GM21723 (cell line): Measurements from ENCODE around the gene TNFAIP8L3.
"Not testable (repeated sequence)": the region's sequence is repeated elsewhere in the genome, so short reads cannot be mapped to it uniquely, and the experiment has no call there.

ENCODE experiments used
- ATAC-seq: cut with Tn5 transposase; IDR thresholded peaks from one replicate; pipeline ENCODE4 v1.9.1; 2021; ENCODE audit warnings: mild to moderate bottlenecking, moderate library complexity; ENCODE audit not compliant: unreplicated experiment

Gene TNFAIP8L3

GRCh38 chr15:51062736-51063135 lies 32.0 kb downstream of the TNFAIP8L3 start:
- ATAC-seq: no peak

DNA sequence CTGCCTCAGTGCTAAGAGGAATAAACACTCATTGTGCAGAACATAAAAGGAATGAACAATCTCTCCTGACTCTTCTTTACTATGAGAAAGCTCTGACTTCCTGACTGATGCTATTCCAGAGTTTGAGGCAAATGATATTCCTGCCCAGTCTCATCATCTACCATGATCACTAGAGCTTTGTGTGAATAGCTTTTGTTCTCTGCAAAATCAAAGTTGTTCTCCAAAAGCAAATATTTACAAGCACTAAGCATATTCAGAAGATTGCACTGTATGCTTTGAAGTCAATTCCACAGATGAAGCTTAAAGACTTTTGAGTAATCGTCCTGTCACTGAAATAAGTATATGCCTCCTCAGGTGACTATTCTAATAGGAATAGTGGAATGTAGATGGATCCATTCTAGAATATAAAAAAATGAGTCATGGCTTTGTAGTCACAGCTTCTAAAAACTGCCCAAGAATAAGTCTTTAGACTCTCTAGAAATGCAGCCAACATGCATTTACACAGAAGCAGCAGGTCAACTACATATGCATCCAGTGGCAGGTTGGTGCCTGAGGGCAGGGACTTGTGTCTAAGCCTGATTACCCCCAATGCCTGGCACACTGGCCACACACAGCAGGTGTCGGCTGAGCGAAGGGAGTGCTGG lies 34.6 kb downstream of the TNFAIP8L3 start:
- ATAC-seq: no peak

DNA sequence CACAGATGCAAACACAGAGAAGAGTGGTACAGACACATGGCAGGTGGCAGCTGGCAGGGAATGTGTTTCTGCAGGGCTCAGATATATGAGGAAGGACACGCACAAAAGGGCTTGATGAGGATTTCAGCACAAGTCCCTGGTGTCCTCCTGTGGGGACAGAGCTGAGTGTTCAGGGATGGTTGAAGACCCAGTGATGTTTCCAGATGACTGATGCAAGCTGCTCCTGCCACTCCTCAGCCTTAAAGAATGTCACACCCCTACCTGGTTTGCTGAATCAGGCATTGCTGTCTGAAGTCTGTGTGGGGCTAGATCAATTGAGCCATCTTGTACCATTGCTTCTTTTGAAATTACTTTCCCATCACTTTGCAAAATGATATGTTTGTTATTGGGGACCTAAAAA lies 40.2 kb downstream of the TNFAIP8L3 start:
- no peak for ATAC-seq

GRCh38 chr15:51053571-51053970 lies 41.1 kb downstream of the TNFAIP8L3 start:
- no peak for ATAC-seq

DNA sequence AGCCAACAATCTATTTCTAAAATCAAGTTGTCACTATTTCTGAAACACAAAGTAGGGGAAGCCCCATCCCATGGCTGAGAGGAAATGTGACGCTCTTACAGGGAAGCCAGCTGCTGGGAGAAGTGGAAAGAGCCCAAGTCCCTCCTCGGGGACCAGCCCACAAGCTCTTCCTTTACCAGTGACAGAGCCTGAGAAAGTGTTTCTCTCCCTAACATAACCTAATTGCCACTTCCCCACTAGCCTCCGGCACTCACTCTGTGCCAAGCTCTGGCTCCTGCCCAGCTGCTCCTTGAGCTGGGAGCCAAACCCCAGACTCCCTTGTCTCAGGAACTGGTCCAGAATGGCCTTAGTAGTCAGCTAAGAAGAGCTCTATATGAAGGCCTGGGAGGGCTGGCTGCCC lies 42.9 kb downstream of the TNFAIP8L3 start:
- ATAC-seq: no peak

- ATAC-seq: no peak
Measured at GRCh38 chr15:51049081-51049480, 45.6 kb downstream of the TNFAIP8L3 start.

DNA sequence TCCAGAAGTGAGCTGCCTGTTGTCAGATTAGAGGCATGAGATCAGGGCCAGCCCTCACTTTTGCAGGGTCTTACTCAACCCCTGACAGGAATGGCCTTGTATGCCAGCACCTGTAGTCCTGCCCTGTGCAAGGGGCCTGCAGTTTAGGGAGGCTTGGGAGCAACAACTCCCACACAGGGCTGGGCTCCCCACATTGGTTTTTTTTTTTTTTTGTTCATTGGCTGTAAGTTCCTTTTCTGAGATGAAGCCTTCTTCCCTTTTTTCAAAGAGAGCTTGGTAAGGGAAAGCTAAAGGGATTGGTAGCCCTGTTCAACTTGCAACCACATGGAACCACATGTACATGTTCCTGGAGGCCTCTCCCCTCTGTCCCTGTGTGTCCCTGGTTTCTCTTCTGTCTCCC lies 46.4 kb downstream of the TNFAIP8L3 start:
- ATAC-seq: no peak

DNA sequence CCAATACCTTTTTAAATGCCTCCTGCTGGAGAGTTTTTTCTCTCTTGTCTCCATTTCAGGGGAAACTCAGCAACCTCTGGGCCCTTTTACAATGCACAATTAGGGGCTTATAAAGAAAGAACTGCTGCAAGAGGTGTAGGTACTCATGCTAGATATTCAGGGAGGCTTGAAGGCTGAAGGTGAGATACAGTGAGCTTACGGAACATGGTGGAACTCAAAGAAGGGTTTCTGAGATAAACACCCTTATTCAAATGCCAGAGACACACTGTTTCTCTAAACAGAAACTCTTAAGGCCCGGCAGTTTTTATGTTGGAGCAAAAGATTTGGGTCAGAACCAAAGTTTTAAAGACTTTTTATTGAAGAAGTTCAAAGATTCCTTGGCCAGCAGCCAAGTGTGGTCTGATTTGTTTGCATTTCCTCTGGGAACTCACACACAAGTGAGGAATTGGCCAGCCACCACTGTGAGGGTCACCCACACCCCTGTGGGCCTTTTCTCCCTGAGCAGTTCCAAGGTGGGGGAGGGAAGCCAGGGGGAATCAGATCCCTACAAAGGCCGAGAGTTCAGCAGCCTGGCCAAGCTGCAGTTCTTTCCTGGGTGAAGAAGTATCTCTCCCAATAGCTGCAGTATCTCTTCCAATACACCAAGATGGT lies 47.8 kb downstream of the TNFAIP8L3 start:
- ATAC-seq: no peak

GRCh38 chr15:51046016-51046415 lies 48.7 kb downstream of the TNFAIP8L3 start:
- no peak for ATAC-seq

DNA sequence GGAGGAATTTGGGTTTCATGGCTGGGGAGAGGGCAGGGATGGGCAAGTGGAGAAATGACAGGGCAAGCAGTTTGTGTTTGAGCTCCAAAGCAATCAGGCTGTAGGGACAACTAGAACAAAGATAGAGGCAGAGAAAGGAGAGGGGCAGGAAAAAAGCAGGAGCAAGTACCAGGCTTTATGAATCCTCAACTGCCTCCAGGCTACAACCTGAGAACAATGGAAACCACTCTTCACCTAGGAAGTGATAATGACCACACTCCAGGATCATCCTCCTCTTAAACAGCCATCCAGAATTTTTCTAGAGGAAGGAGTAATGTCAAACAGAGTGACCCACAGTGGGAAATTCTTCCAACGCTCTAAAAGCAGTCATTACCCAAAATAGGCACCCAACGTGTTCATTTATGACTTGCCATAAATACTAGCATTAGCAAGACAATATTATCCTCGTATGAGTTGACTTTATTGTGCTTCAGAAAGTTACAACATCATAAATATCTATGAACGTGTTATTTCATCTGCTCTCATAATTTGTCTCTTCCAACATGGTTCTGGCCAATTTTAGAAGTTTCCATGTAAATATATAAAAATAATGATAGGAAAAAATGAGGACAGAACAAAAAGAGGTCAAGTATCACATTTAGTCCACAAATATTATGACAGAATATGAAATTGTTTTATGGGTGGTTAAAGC lies 50.5 kb downstream of the TNFAIP8L3 start:
- no peak for ATAC-seq

DNA sequence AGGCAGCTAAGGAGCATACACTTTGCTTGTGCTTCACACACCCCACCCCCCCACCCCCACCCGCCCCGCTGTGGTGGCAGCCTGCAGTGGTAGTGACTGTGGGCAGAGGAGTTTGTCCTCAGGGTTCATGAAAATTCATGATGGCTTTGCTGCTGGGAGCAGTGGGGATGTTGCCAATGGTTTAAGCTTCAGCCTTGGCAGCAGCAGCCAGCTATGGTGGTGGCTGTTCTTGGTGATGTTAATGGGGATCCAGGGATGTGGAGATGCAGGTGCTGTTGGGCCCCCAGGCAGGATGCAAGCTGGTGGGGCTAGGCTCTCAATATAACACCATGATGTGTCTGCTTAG lies 55.8 kb downstream of the TNFAIP8L3 start:
- no peak for ATAC-seq

- no peak for ATAC-seq
Measured at GRCh38 chr15:51038162-51038973, 56.3 kb downstream of the TNFAIP8L3 start.

- ATAC-seq: not testable (repeated sequence)
Measured at GRCh38 chr15:51037474-51037873, 57.2 kb downstream of the TNFAIP8L3 start.

DNA sequence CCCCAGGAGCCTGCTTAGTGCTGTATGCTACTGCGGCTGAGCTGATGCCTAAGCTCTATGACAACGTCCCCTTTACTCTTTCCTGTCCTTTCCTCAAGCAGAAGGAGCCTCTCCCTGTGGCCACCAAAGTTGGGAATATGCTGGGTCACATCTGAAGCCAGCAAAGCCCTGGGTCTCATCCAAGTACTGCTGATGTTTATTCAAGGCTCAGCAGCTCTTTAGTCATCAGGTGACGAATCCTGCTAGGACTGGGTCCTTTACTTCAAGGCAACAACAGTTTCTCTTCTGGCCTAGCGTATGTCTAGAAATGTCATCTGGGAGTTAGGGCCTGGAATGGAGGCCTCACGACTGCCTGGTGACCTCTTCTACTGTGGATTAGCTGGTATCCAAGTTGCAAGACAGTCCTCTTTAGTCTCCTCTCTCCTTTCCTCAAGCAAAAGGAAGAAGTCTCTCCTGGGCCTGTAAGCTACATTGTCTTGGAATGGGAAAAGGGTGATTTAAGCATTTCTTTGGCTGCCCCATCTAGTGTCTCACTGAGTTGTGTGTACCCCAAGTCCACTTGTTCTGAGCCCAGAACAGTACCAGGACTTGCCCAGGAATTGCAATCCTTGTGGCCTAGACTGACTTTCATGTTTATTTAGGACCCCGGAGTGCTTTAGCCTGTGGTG lies 63.9 kb downstream of the TNFAIP8L3 start:
- no peak for ATAC-seq

- ATAC-seq: no peak
Measured at GRCh38 chr15:51025454-51025846, 69.3 kb downstream of the TNFAIP8L3 start.

DNA sequence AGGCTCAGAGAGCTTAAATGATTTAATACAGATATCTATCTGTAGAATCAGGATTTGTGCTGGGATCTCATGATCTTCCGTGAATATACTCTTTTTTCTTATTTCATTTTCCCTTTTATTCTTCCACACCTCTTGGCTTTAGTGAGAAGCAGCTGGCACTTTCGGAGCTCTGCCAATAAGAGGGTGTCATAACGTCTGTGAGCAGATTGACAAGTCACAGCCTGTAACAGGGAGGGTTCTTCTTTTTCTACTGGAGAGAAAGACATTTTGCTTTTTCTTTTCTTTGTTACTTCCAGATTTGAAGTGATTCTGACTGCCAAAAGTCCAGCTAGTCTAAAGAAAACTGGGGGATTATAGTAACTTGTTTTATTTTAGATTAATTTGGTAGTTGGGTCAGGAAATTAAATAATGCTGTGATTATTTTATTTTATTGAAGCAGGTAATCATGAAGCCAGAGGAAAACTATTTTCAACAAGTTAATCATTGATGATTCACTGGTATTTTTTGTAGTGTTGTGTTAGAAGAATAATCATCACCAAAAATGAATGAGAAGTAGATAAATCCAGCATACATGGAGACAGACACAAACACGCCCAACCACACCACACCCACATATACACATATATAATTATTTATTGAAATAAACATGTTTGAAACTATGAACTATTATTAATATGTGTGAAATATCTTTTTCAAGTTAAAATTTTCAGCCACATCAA lies 69.8 kb downstream of the TNFAIP8L3 start:
- ATAC-seq: no peak

DNA sequence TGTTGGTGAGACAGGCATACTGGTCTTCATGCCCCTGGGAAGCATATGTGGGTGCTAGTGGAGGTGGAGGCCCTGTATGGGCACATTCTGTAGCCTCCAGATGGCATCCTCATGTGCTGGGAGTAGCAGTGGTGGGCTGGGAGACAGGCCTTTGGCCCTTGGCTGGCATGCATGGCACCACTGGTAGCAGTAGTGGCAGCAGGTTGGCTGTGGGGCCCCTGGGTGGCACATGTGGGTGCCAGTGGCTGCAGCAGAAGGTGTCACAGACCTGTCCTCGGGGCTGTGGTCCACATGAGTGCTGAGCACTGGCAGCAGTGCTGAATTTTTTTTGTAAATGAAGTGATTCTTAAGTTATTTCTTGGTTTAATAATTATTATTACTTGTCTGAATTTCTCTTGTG lies 71.2 kb downstream of the TNFAIP8L3 start:
- ATAC-seq: no peak

DNA sequence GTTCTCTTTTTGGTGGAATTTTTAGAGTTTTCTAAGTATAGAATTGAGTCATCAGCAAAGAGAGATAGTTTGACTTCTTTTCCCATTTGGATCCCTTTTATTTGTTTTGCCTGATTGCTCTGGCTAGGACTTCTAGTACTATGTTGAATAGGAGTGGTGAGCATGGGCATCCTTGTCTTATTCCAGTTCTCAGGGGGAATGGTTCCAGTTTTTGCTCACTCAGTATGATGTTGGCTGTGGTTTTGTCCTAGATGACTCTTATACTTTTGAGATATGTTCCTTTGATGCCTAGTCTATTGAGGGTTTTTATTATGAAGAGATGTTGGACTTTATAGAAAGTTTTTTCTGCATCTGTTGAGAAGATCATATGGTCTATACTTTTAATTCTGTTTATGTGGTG lies 72.5 kb downstream of the TNFAIP8L3 start:
- ATAC-seq: no peak

DNA sequence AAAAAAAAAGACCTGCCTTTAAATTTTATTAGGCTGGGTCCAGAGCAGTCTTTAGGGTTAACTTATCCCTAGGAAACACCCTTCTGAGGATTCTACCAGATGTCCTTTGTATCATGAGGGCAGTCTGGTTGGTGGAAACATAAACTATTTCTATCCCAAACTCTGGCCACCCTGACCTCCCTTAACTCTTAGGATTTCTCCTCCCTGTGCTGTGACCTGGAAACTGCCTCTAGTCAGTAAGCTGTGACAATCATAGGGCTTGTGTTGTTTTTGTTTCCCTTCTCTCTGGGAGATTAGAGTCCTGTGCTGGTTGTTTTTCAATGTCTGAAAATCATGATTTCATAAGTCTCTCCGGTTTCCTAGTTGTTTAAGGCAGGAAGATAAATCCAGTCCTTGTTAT lies 78.1 kb downstream of the TNFAIP8L3 start:
- no peak for ATAC-seq

GRCh38 chr15:51011212-51011611 lies 83.5 kb downstream of the TNFAIP8L3 start:
- no peak for ATAC-seq
